Type B pancreatic cell (in vitro differentiated cells): Measurements from ENCODE around the gene PACRG. TPM values are rescaled to one million over a fixed set of nuclear protein-coding genes. Genes with fewer than 3 reads are reported as not detected.

Experiments used
- DNase-seq: peaks from one replicate; pipeline ENCODE4 v3.0.0; 2021; ENCODE audit warnings: mixed read lengths; ENCODE audit not compliant: unreplicated experiment; ENCODE audit errors: extremely low spot score
- H3K27ac Mint-ChIP-seq: 2 replicates; pipeline ENCODE4 v1.8.0; 2021; ENCODE audit warnings: mild to moderate bottlenecking, mixed read lengths
- H3K27me3 Mint-ChIP-seq: 2 replicates; pipeline ENCODE4 v1.8.0; 2021; ENCODE audit warnings: mixed read lengths
- H3K36me3 Mint-ChIP-seq: 2 replicates; pipeline ENCODE4 v1.8.0; 2021; ENCODE audit warnings: mixed read lengths
- H3K4me1 Mint-ChIP-seq: one replicate; pipeline ENCODE4 v1.8.0; 2021; ENCODE audit warnings: mixed read lengths; ENCODE audit not compliant: unreplicated experiment
- H3K4me3 Mint-ChIP-seq: 2 replicates; pipeline ENCODE4 v1.8.0; 2021; ENCODE audit warnings: mild to moderate bottlenecking, mixed read lengths
- H3K9me3 Mint-ChIP-seq: 2 replicates; pipeline ENCODE4 v1.8.0; 2021; ENCODE audit warnings: mixed read lengths
- total RNA-seq: library from RNA; stranded (reverse); gene quantifications from 2 replicates; pipeline ENCODE4 v1.2.1, GENCODE V29; 2021; ENCODE audit warnings: low replicate concordance
- TF ChIP-seq, protein P1 (sequence below): fragments of 200-600 bp; sonication (generic); conservative IDR thresholded peaks from 2 replicates; pipeline ENCODE4 v1.5.0; 2021; ENCODE audit warnings: antibody characterized with exemption, mild to moderate bottlenecking

The PACRG gene
- total RNA-seq, 1 donor from 2014 or later, result 5.6 TPM

DNA sequence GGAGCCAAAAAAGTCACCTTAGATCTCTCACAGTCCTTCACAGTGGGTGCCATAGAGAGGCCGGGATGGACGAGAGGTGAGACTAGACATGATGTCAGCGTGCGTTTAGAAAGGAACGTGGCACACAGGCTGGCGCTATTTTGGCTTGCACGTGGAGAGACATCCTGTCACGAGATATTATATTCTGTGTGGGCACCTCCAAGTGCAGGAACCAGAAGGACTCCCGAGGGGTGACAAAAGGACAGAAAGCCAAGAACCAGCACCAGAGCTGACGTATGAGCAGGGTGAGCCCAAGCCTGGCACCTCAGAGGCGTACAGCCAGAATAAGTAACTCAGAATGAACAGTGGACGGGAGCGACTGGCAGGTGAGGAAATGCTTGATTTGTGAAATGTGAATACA is 636.9 kb downstream of the PACRG start:
- no peaks in the 10 kb centered on the region for H3K9me3 Mint-ChIP-seq
- TF ChIP-seq, protein P1, sequence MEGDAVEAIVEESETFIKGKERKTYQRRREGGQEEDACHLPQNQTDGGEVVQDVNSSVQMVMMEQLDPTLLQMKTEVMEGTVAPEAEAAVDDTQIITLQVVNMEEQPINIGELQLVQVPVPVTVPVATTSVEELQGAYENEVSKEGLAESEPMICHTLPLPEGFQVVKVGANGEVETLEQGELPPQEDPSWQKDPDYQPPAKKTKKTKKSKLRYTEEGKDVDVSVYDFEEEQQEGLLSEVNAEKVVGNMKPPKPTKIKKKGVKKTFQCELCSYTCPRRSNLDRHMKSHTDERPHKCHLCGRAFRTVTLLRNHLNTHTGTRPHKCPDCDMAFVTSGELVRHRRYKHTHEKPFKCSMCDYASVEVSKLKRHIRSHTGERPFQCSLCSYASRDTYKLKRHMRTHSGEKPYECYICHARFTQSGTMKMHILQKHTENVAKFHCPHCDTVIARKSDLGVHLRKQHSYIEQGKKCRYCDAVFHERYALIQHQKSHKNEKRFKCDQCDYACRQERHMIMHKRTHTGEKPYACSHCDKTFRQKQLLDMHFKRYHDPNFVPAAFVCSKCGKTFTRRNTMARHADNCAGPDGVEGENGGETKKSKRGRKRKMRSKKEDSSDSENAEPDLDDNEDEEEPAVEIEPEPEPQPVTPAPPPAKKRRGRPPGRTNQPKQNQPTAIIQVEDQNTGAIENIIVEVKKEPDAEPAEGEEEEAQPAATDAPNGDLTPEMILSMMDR, result no peak
- no peak overlapping the region for H3K4me3 Mint-ChIP-seq
- H3K4me1 Mint-ChIP-seq, result peaks cover 12% of the 10 kb centered on the region
- H3K36me3 Mint-ChIP-seq, result no peaks in the 10 kb centered on the region
- H3K27me3 Mint-ChIP-seq, result no peaks in the 10 kb centered on the region
- no peak overlapping the region for H3K27ac Mint-ChIP-seq
- DNase-seq, result no peak

Other genes with a start within 250 kb of the PACRG start
- gene PRKN, start 208 bp upstream of the PACRG start, total RNA-seq, result 1.3 and 6.2 TPM in 2 replicates